ENCODE results near the gene SLC18A3. TPM values are rescaled to one million over a fixed set of nuclear protein-coding genes. Genes with fewer than 3 reads are reported as not detected.

Gene SLC18A3
- polyA plus RNA-seq, 1 donor: not detected

DNA sequence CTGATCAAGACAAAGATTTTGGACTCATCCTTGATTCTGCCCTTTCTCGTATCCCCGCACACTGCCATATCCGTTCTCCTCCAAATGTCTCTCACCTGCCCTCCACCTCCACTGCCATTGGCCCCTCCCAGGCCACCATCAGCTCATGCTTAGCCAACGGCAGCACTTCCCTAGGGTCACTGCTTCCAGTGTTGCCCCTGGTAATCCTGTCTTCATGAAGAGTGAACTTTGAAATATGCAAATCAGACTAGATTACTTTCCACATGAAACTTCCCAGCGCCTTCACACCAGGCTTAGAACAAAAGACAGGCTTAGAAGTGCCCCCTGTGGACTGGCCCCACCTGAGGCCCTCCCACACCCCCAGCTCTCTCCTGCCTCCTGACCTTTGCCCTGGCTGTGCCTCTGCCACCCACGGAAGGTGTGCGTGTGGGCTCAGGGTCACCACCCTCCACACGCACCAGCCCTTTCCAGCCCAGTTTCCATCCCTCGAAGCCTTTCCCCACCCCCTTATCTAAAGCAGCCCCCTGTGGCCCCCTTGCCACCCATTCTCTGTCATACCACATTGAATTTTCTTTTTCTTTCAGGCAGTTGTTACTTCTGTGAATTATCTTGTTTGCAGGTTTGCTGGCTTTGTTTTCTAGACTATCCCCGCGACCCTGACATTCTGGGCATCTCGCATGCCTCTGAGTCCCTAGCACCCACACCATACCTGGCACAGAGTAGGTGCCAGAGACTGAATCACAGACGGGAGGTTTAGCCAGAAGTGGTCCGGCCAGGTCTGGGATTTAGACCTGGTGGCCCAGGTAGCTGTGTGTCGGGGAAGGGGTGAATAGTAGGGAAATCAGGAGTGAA is 42.5 kb downstream of the SLC18A3 start:
- no peak for DNase-seq

DNA sequence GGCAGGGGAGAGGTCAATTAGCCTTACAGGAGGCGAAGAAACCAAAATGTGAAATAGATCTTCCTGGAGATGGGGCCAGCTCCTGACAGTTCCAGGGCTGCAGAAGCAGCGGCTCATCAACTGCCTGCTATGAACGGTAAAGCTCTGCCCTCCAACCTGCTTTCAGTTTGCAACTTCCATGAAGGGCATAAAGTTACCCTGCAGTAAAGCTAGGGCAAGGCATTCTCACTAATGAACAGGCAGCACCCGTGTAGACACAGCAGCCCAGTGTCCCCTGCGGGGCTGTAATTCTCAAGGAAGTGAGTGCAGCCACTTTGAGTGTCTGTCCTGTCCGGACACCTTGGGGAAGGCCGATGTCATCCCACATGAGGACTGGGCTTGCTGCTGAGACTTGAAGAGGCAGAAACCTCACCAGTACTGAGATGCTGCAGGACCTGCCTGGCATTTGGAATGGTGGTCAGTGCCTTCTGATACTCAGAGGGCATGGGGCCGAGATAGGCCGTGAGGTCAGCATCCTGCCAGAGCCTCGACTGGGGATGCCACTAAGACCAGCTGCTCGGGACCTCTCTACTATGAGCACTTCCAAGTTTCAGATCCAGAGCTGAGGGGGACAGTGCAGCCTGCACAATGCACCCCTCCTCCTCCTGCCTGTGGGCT is 43.3 kb downstream of the SLC18A3 start:
- DNase-seq: no peak

DNA sequence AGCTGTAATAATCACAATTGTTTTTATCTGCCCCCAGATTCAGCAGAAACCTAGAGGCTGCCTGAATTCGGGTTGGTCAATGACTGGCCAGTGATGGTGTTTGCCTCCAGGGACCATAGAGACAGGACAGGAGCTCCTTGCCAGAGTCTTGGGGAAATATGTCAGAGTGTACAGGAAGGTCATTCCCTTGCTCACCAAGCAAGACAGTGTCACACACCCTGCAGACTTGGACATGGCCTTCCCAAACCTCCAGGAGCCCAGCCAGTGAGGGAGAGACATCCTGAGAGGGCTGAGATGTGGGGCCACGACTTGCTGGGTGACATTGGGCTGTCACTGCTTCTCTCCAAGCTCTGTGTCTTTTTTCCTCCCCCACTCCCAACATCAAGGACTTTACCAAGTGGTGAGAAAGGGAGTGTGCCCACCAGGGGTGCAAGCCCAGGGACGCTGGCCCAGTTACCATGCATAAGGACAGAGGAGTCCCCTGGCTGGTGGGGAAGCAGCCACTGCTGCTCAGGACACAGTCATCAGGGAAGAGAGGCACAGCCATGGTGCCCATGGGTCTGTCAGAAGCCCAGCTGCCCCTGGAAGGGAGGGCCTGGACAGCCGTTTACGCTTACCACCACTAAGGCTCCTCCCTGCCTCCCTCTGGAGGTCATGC is 44.1 kb downstream of the SLC18A3 start:
- no peak for DNase-seq

DNA sequence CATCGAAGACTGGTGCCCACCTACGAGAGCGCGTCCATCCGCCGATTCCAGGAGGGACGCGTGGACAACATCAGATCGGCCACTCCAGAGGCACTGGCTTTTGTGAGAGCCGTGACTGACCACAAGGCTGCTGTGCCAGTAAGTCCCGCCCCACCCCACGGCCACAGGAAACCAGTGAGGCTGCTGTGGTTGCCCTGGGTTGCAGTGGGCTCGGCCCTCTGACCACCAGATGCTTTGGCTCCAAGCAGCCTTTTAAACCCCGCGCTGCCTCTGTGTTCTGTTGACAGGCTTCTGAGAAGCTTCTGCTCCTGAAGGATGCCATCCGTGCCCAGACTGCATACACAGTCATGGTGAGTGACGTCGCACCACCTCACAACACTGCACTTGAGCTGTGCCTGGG is 45.0 kb downstream of the SLC18A3 start:
- DNase-seq: no peak

DNA sequence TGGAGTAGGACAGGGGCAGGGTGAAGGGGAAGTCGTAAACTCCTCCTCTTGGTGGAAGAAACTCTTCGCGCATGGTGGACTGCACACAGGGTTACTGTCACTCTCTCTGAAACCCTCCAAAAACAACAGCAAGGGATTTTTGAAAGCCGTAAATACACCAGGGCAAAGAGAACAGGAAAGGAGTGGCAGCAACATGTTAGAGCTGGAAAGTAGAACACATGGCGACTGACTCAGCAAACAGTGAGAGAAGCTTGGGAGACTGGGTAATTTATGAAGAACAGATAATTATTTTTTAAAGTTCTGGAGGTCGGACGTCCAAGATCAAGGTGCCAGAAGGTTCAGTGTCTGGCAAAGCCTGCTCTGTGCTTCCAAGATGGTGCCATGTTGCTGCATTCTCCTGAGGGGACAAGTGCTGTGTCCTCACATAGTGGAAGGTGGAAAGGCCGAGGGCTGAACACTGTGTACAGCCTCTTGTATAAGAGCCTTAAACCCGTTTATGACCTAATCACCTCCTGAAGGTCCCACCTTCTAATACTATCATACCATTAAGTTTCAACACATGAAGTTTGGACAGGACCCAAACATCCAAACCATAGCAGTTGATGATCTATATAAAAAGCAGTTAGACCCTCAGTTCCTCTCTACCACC is 46.9 kb downstream of the SLC18A3 start:
- DNase-seq: no peak

DNA sequence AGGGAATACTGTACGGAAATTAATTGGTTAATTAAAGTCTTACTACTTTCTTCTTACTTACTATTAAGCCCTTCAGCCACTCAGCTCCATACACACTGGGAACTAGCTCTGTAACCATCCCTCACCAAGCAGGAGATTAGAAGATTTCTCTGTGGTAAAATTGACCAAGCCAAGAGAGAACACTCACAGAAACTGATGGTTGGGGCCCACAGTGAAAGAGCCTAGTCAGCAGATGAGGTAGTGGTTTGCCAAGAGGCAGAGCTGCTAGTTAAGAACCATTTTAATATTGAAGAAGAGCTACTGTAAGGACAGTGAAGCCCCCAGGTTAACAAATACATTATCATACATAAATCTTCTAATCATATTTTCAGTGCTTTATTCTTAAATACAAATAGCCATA is 47.5 kb downstream of the SLC18A3 start:
- DNase-seq: no peak

DNA sequence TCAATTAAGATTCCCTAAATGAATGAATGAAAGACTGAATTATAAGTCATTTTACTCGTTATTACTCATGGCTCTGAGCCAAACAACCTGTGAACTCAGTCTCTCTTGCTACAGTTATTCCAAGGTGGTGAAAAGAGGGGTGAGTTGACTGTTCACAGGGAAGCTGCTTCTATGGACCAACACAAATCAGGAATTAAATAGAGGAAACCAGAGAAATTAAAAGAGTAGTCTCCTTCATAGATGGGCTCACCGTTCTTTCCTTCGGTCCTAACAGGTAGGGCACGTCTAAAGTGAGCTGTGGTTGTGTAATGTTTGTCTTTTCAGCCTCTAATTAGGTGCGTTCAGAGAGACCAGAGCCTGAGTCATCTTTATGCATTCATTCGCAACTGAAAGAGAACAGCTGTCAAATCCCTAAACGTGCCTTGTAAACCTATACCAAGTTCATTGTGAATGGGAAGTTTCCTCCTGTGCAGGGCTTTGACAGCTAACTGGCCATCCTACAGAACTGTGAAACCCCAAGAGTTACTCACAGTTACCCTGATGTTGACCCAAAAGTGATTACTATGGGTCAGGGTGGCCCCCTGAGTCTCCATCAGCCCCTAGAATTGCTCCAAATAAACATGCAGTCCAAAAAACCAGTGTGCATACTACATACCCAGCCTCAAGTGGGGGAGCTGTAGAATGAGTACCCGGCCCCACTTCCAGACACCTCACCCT is 51.2 kb downstream of the SLC18A3 start:
- DNase-seq: no peak

Other genes starting within 250 kb of the SLC18A3 start
- gene DRGX, start 214.2 kb upstream of the SLC18A3 start, polyA plus RNA-seq (ENCODE audit: insufficient read length): not detected
- 10.5 TPM for gene ERCC6, start 71.2 kb upstream of the SLC18A3 start, polyA plus RNA-seq (ENCODE audit: insufficient read length)
- gene CHAT, start 3.7 kb downstream of the SLC18A3 start, polyA plus RNA-seq (ENCODE audit: insufficient read length): not detected
- gene C10orf53, start 69.3 kb downstream of the SLC18A3 start, polyA plus RNA-seq (ENCODE audit: insufficient read length): not detected
- gene OGDHL, start 152.0 kb downstream of the SLC18A3 start, polyA plus RNA-seq (ENCODE audit: insufficient read length): 0.26 TPM